Measurements from ENCODE around the gene CACNA1G.

- TF ChIP-seq POLR2AphosphoS5 (IDR thresholded peaks at IDR 0.05; ENCODE audit: low read depth, low read length) (no peak), SIN3A (IDR thresholded peaks at IDR 0.05; ENCODE audit: borderline replicate concordance, insufficient read depth, low read length) (no peak), TAF1 (IDR thresholded peaks at IDR 0.05; ENCODE audit: borderline replicate concordance, insufficient read depth, low read length) (no peak), REST (IDR thresholded peaks at IDR 0.05; ENCODE audit: insufficient read depth in 1 of 2, low read depth in 2 of 2, low read length in 2 of 2) (no peak), FOXP2 (optimal IDR thresholded peaks at IDR 0.05; ENCODE audit: borderline replicate concordance, extremely low read depth, extremely low read length, insufficient read depth) (no peak)
Measured at GRCh38 chr17:50518384-50519023, 42.0 kb upstream of the CACNA1G start.

Measured in PFSK-1 (cell line).